HG03521 (cell line): Measurements from ENCODE around the gene ELP4.

ENCODE experiments used
- ATAC-seq: cut with Tn5 transposase; IDR thresholded peaks from one replicate; pipeline ENCODE4 v1.9.1; 2021; ENCODE audit warnings: mild to moderate bottlenecking, moderate library complexity; ENCODE audit not compliant: unreplicated experiment

Gene ELP4

DNA sequence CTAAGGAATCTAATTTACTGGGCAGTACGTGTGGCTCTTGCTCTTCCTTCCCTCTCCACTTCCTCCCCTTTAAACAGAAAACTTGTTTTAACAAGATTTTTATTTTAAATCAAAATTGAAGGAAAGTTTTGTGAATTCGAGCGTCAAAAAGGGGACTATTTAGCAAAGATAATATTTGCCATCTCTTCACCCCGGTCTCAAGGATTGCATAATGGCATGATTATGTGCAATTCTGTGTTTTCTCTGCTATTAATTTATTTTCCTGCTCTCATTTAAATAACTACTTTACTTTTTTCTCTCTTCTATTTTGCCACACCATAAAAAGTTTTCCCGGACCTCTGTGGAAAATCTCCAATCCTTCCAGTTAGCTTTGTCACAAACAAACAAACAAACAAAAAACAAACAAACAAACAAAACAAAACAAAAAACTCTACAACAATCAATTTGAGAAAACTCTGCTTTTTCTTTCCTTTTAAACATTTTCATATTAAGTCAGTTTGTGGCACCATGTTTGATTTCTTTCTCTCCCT is 311.7 kb downstream of the ELP4 start:
- ATAC-seq, result no peak

DNA sequence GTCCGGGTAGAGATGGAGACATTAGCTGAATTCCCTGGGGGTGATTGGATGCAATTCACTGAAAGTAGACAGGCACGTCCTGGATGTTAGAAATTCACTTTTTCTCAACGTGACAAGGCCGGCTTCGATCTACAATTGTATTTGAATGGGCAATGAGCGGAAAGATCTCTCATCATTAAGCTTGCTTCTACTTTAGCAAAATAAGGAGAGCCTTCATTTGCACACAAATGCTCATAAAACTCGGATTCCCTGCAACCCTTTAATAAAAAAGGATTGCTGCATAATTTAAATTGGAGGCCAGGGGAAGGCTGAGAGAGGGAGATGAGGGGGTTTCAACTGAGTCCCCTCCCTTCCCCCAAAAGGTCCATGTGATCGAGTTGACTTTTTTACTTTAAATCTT is 312.2 kb downstream of the ELP4 start:
- no peak for ATAC-seq

DNA sequence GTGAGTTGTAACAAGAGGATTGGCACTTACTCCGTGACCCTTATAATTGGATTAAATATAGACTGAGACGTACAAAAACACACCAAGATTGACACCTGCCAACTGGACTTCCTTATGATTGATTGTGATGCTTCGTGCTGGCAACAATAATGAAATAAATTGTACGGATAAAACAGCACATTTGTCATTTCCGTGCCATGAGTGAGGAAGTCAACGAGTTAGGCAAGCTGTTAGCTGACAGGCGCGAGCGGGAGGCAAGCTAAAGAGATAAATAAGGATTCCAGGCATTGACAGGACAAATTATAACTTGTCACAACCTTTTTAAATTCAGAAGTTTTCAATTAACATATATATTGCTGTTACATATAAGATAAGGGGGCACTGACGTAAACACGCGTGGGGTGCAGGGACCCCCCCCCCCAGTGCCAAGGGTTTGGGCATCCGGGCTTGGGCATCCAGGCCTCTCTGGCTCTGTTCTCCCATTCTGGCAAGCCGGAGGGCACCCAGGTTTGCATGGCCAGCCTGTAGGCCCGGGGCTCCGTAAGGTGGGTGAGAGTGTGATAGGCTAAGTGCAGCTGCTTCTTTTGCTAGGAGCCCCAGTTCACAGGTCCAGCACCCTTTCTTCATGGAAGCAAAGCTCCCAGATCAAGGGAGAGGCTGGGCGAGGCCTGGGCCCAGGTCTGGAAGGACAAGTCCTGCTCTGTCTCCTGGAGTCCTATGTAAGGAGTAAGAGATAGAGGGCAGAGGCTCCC is 312.8 kb downstream of the ELP4 start:
- ATAC-seq, result no peak

DNA sequence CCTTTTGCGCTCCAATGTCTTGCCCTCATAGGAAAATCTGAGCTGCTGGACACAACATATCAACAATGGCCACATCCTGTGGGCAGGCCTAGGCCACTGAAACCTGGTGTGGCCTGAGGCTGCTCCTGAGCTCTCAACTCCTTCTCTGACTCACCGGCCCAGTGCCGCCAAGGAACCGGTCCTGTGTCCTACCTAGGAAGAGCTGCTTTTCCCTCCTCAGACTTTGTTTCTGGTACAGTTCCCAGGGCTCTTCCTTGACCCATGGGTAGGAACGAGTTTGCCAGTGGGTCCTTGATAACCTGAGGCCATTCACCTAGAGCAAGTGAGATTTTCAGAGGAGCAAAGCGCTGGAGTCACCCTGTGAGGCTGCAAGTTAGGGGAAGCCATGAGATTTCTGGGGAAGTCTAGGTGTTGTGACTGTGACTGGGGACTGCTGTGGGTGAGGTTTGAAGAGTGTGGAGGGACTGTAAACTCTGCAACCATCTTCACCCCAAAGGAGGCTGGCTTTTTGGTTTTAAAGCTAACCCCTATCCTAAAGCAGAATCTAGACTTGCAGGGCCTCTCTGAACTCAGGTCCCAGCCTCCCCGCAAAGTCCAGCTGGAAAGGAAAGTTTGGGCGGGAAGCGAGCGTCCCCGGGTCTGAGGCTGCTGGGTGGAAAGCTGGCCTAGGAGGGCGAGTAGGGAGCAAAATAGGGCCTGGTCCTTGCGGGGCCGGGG is 313.5 kb downstream of the ELP4 start:
- ATAC-seq, result no peak

DNA sequence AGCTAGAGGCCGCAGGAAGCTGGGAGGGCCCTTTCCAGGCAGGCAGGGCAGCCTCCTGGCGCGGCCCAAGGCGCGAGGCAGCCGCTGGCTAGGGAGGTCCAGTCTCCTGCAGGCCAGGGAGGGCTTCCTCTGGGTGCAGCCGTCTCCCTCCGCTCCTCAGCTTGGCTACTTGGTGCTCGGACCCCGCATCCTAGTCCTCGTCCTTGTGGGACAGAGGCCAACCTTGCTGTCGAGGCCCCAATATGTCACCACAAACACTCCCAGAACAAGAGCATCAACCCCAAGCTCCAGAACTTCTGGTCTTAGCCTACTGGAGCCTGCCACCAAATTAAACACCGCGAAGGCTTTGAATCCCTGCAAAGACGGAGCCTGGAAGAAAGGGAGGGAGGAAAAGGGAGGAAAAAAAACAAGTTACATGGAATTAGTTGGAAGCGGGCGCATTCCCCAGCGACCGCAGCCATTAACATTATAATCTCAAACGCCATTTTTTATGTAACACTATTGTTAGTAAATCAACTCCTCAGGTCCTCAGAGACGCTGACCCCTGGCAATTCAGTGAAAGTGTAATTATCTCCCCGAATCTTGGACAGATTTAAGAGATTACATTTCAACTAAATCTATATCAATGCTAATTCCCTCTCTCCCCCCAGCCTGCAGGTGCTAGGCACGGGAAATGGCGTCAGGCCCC is 314.2 kb downstream of the ELP4 start:
- ATAC-seq, result no peak

DNA sequence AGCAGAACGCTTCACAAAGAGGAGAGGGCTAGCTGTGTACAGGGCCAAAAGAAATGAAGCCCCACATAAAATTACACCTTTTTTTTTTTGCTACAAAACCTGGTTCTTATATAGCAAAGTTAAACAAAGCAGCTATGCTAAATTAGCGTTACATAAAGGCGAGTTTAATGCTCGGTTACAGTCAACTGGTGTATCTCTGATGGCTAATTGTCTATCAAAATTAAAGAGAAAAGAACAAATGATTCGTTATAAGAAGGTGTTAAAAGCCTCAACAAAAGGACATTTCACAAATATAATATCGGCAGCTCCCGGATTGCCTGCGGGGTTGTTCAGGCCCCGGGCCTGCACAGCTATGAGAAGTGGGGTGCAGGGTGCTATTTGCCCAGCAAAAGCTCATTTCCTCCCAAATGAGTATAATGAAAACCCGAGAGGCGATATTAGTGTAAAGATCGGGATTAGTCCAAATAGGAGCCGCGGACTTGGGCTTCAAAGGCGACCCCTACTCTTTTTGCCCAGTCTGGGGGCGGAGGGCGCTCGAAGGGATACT is 314.8 kb downstream of the ELP4 start:
- ATAC-seq, result no peak

DNA sequence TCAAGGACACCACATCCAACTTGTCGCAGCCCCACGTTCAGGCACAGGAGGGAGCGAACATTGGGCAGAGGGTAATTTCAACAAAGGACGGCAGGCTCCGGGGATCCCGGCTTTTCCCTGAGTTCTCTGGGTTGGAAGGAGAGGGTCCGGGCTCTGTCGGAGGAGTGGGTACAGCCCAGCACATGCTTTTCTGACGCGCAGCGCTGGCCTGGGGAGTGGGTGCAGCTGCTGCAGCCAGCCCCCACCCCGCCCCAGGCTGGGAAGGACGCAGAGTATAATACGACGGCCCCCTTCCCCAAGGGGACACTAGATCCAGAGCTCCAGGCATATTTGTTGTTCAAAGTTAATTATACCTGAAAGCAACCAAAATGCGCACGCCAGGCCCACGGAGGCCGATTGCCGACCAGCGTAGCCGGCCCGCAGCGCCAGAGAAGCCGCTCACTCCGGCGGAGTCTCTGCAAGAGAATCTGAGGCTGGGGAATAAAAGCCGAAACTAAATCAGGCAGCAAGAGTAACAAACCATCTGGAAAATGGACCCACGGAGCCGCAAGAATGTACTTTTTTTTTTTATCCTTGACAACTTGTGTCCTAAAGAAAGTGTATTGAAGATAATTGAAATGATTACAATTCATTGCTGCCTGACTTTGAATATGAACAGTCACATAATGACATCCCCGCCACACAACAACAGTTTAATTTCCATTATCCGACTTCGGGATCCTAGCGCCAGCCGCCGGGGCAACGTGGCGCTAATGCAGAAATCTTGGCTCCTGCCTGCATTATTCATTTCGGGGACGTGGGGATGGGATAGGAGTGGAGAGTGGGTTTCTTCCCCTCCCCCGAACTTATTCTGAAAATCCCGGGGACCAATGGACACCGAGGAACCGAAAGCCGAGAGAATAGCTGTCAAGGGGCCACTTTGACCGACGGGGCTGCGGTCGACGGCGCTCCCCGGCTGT is 315.6 kb downstream of the ELP4 start:
- ATAC-seq, result no peak

DNA sequence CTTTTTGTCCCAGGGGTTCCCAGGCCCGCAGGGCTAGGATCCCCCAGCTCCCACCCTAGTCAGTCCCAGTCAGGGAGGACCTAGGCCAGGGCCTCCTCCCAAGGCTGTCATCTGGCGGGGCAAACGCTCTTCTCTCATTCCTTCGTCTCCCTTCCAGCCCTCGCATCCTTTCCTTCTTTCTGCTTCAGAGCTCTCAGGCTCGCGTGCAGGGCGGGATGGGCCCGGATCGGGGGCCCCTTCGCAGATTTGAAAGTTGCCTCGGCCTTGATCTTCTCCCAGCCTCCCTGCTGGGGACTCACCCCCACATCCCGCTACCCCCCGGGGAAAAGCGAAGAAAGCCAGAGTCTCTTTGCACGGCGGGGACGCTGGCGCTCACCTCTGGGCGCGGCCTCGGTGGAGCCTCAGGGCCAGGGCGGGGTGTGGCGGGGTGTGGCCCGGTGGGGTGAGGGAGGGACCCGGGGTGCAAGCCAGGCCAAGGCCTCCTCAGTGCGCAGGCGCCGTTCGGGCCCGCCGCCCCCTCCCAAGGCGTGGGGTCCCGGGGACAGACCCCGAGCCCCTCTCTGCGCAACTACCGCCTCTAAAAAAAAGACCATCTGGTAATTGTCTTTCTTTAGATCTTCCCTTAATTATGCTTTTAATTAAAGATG is 316.4 kb downstream of the ELP4 start:
- ATAC-seq, result no peak

DNA sequence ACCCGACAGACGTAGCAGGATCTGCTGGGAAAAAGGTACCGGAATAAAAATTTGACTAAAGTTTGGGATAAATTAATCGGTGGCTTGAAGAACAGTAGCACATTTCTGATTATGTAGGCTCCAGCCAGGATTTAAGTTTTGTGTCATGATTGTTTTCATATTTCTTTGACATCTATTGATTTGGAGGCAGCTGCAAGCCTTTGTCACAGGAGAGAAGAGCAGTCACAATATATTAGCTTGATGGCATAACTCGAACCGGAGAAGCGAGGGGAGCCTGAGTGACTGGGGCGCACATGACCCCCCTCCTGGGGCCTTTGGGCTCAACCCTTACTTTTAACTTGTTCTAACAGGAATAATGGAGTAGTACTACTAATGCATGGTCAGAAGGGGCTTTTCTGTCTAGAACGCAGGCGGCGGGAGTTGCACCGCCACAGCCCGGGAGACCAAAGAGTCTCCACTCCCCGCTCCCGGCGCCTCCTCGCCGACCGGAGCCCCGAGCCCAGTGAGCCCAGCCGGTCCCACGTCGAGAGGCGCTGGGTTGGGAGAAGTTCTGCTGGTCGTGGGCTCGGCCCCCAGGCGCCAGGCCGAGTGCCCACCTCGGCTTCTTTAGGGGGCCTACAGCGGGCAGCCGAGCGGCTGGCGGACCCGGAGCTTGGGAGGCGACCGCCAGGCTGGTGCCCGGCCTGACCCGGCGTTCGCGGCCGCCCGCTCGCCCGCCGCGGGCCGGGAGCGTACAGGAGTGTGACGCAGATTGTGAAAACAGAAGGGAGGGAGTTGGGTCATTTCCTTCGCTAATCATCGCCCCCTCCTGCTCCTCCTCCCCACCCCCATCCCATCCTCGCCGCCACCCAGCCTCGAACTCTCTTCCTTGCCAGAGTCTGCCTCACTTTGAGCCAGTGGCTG is 317.2 kb downstream of the ELP4 start:
- ATAC-seq, result no peak

DNA sequence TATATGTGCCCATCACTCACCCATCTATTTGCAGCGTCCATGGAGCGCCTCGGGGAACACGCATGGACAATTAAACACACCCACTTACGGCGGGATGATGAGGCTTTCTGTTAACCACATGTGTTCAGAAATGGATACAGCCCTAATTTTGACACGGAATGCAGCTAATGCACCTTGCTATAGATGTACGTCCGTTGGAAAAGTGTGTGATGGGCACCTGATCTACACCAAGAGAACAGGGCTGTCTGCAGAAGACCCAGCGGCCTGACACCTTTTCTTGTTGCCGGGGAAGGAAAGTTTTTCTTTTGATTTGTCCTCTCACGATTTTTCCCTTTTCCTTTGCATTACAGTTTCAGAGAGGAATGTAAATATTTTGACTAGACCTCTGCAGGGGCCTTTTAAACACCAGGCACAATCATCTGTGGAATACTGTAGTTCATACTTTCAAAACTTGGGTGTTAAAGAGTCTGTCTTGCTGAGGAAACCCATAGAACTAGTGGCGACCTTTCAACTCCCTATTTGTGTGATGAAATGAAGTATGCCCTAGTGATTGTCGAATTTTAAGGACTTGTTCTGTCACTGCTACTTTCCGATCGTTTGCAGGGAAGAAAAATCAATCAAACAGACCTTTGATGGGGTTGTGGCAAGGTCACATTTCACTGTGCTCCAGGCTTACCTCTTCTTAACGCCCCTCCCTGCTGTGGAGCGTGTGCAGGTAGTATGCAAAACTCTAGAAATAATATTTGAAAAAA is 318.1 kb downstream of the ELP4 start:
- no peak for ATAC-seq

DNA sequence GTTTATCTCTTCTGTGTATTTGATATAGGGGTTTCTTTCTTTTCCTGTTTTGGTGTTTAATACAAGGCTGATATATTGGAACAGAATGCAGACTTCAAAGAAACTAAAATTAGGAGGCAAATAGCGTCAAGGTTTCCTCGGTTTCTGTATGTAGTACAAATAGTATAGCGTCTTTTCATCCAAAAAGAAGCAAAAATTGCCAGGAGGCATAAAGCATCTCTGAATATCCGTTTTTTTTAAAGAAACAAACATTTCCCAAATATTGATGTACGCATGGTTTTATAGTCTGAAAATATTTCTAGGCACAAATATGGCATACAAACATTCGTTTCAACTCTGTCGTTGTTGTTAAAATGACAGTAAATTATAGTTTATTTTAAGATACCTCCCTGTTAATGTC is 318.6 kb downstream of the ELP4 start:
- ATAC-seq, result no peak

DNA sequence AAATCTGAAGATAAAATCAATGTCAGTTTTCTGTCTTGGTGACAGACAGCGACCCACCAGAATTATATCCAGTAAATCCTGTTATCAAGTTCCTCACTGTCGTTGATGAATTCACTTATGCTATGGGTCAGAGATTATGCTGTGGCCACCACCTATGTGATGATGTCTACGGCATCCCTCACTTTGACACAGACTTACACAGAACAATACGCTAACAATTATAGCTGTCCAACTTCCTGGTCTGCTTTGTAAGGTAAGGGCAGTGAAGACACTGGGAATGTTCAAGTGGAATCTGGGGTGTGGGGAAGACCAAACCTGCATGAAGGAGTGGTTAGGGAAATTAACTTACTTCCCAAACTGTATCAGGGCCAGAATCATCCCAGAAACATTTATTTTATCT is 320.8 kb downstream of the ELP4 start:
- no peak for ATAC-seq

DNA sequence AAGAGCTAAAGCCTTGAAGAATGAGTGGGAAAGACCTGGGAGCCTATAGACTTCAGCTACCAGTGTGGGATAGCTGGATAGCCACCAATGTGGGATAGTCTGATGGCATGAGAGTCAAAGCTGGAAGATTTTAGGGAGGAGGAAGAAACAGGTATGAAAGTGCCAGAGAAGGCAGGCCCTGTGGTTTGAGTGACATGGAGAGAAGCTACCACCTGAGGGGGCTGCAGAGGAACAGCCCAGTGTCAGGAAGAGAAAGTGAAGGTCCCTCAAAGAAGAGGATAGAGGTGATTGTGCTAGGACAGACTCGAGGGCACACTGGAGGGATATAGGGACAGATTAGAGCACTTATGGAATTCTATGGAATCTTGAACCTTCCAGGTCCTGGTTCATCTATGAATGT is 324.7 kb downstream of the ELP4 start:
- no peak for ATAC-seq
